ENCODE measurements around the gene ADPRM. TPM values are rescaled to one million over a fixed set of nuclear protein-coding genes. Genes with fewer than 3 reads are reported as not detected.

The ADPRM gene
- polyA plus RNA-seq, 1 experiment: 10.8 TPM

DNA sequence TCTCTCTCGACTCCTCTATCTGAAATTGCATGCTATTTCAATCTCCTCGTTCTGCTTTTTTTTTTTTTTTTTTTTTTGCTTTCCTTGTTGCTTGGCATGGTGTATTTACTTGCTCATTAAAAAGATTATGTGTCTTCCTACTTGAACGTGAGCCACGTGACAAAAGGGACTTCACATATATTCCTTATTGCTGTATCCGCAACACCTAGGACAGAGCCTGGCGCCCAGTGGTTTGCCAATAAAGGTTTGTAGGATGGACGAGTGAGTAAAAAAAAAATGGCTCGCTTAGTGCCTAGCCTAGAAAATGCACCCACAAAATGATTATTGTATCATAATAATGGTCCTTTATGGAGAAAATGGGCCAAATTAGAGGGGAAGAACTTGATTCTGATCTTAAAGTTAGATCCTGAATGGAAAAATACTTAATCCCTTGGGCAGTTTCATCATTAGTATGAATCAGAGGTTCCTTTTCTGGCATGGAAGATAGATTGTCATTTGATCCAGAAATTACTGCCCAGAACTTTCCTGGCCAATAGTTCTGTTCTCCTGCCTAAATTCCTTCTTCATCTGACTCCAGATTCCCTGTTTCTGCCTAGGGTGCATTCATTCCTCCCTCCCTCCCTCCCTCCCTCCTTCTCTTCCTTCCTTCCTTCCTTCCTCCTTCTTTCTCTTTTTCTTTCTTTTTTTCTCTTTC, 46.1 kb downstream of the ADPRM start:
- TF ChIP-seq, protein P1, sequence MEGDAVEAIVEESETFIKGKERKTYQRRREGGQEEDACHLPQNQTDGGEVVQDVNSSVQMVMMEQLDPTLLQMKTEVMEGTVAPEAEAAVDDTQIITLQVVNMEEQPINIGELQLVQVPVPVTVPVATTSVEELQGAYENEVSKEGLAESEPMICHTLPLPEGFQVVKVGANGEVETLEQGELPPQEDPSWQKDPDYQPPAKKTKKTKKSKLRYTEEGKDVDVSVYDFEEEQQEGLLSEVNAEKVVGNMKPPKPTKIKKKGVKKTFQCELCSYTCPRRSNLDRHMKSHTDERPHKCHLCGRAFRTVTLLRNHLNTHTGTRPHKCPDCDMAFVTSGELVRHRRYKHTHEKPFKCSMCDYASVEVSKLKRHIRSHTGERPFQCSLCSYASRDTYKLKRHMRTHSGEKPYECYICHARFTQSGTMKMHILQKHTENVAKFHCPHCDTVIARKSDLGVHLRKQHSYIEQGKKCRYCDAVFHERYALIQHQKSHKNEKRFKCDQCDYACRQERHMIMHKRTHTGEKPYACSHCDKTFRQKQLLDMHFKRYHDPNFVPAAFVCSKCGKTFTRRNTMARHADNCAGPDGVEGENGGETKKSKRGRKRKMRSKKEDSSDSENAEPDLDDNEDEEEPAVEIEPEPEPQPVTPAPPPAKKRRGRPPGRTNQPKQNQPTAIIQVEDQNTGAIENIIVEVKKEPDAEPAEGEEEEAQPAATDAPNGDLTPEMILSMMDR (IDR thresholded peaks at IDR 0.05; ENCODE audit: insufficient read depth, low read depth, low read length): no peak
- Histone ChIP-seq H3K4me3 (ENCODE audit: low read depth, low read length) (no peak overlapping the region), H3K36me3 (ENCODE audit: control insufficient read depth, insufficient read depth, low read length) (no peaks in the 10 kb centered on the region), H3K27me3 (ENCODE audit: control insufficient read depth, insufficient read depth, low read length) (peaks cover 4% of the 10 kb centered on the region; the same call in 1 of the 2 replicates)
- CTCF ChIA-PET: no interaction called here
- POLR2A ChIA-PET: no interaction called here
- no peak for DNase-seq (ENCODE audit: low read depth)

DNA sequence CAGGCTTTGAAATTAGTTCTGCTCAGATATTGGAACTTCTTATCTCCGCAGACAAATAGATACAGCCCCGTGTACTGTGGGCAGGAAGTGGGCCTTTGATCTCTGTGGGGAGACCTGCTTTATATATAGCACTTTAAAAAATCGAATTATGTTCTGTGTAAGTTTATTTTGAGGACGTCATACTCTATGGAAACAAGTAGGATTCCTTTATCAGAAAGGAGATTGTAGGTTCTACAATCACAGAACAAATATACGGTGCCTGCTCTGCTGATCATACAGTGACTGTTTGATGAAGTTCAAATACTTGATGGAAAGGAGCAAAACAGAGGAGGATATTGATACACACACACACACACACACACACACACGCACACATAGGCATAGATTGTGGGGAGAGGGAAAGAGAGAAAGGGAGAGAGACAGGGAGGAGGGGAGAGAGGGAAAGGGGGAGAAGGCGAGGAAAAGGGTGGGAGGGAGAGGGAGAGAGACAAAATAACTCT, 47.2 kb downstream of the ADPRM start:
- no peak for DNase-seq (ENCODE audit: low read depth)
- Histone ChIP-seq H3K27me3 (ENCODE audit: control insufficient read depth, insufficient read depth, low read length) (peaks cover 4% of the 10 kb centered on the region), H3K36me3 (ENCODE audit: control insufficient read depth, insufficient read depth, low read length) (no peaks in the 10 kb centered on the region), H3K4me3 (ENCODE audit: low read depth, low read length) (no peak overlapping the region)
- TF ChIP-seq, protein P1 (IDR thresholded peaks at IDR 0.05; ENCODE audit: insufficient read depth, low read depth, low read length): no peak
- POLR2A ChIA-PET: no interaction called here
- CTCF ChIA-PET: interaction anchor here (1.7 kb wide), 1 partner anchor 7 kb away, joined by 5 read pairs; no protein-coding TSS in a partner anchor

DNA sequence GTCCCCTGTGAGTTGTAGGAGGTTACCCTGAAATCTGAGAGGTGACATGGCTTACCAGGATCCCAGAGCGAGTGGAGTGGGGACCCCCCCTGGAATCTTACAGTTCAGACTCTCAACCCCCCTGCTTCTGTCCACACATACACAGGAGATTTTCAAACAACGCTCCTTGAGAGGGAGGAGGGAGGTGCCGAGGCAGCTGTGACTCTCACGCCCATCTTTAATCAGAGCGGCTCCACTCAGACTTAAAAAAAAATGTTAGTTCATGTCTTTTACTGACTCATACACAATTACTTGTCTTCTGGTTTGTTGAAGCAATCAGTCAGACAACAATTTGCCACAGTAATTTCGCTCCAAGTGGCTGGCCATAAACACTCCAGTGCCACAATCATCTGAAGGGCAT, 47.8 kb downstream of the ADPRM start:
- CTCF ChIA-PET: interaction anchor here (1.7 kb wide), 1 partner anchor 8 kb away, joined by 5 read pairs; no protein-coding TSS in a partner anchor
- TF ChIP-seq, protein P1 (IDR thresholded peaks at IDR 0.05; ENCODE audit: insufficient read depth, low read depth, low read length): no peak
- no peak for DNase-seq (ENCODE audit: low read depth)
- Histone ChIP-seq H3K4me3 (ENCODE audit: low read depth, low read length) (no peak overlapping the region), H3K27me3 (ENCODE audit: control insufficient read depth, insufficient read depth, low read length) (peaks cover 4% of the 10 kb centered on the region), H3K36me3 (ENCODE audit: control insufficient read depth, insufficient read depth, low read length) (no peaks in the 10 kb centered on the region)
- POLR2A ChIA-PET: no interaction called here

DNA sequence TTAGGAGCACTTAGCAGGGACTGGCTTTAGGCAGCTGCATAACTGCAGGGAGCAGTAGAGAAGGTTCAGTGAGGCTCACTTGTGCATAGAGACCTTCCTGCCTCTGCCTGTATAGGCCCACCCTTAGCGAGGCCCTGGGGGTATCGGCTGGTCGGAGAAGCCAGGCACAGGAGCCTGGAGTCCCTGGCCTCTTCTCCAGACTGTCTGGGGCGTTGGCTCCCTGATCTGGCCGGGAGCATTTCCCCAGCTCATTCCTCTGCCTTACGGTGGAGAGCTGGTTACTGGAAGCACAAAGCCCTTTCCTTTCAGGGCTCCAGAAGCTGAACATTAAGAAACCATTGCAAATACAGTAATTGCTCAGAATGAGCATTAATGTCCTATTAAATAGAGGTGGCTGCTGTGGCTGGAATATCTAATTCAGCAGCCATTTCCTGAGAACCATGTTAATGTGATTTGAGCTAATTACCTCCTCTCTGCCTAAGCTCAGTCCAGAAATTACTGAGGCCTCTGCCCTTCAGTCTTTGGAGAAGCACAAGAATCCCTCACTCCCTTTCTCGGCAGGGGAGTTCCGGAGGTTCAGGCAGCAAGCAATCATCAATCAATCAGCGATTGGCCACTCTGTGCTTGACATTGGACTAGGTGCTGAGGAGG, 51.3 kb downstream of the ADPRM start:
- H3K4me3 ChIP-seq (ENCODE audit: low read depth, low read length): no peak overlapping the region
- no peak for DNase-seq (ENCODE audit: low read depth)
- POLR2A ChIA-PET: interaction anchor here (0.6 kb wide), 1 partner anchor 8 kb away, joined by 3 read pairs; no protein-coding TSS in a partner anchor
- CTCF ChIA-PET: interaction anchor here (1.0 to 2.8 kb wide), 2 partner anchors 12 to 36 kb away, joined by 3 to 20 read pairs; no protein-coding TSS in a partner anchor
- TF ChIP-seq, protein P1 (IDR thresholded peaks at IDR 0.05; ENCODE audit: insufficient read depth, low read depth, low read length): no peak
- H3K27me3 ChIP-seq (ENCODE audit: control insufficient read depth, insufficient read depth, low read length): peaks cover 4% of the 10 kb centered on the region
- H3K36me3 ChIP-seq (ENCODE audit: control insufficient read depth, insufficient read depth, low read length): no peaks in the 10 kb centered on the region

DNA sequence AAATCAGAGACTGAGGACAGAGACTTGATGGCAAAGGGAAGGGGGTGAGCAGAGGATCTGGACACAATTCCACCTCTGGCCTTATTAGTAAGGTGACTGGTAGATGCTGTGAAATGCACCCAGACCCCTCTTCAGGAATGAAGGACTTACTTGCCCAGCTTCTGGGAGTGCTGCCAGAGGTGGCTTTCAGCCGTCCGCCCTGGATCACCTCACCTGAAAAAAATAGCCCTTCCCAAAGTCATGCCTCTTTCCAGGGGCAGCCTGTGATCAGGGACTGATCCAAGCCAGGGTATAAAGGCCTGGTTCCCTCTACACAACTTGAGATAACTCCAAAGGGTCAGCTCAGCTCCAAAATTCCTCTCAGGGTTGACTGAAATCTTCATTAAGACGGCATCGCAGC, 52.8 kb downstream of the ADPRM start:
- TF ChIP-seq, protein P1 (IDR thresholded peaks at IDR 0.05; ENCODE audit: insufficient read depth, low read depth, low read length): no peak
- Histone ChIP-seq H3K27me3 (ENCODE audit: control insufficient read depth, insufficient read depth, low read length) (peaks cover 4% of the 10 kb centered on the region), H3K36me3 (ENCODE audit: control insufficient read depth, insufficient read depth, low read length) (no peaks in the 10 kb centered on the region), H3K4me3 (ENCODE audit: low read depth, low read length) (no peak overlapping the region)
- no peak for DNase-seq (ENCODE audit: low read depth)
- CTCF ChIA-PET: interaction anchor here (1.4 kb wide), 1 partner anchor 95 kb away, joined by 4 read pairs; no protein-coding TSS in a partner anchor
- POLR2A ChIA-PET: no interaction called here
